Left renal pelvis (tissue), 4 donors: ENCODE results near the gene HACD4. TPM values are rescaled to one million over a fixed set of nuclear protein-coding genes. Genes with fewer than 3 reads are reported as not detected.

Source experiments
- DNase-seq, 4 donors: peaks; one replicate each; pipeline ENCODE4 v3.0.0-alpha.2; 2013; ENCODE audit warnings: low read depth in 4 of 4, low spot score in 3 of 4
- polyA plus RNA-seq, 4 donors: library from polyadenylated mRNA; unstranded; fragments of 120-200 nt; gene quantifications; one replicate each; pipeline ENCODE4 v1.2.1, GENCODE V29; 2013; ENCODE audit not compliant: insufficient read length in 4 of 4

The HACD4 gene
- polyA plus RNA-seq, 4 donors = 3.1 to 5.1 (median 3.4) TPM

DNA sequence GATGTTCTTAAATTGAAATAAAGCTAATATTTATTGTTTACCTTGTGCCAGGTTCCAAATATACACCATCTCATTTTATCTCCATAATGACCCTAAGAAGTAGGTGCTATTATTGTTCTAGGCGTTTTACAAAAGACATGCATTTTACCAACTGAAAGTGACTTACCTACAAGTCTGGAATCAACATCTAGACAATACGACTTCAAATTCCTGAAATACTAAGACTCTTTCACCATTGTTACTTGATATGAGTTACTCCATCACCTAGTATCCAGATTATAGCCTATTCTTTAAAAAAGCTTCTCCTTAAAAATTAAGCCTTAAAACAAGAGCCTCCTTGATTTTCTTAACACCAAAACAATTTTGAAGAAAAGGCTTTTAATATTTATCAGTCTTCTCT lies 13.3 kb downstream of the HACD4 start:
- no peak for DNase-seq

GRCh38 chr9:21016701-21017491 lies 14.5 kb downstream of the HACD4 start:
- no peak for DNase-seq

DNA sequence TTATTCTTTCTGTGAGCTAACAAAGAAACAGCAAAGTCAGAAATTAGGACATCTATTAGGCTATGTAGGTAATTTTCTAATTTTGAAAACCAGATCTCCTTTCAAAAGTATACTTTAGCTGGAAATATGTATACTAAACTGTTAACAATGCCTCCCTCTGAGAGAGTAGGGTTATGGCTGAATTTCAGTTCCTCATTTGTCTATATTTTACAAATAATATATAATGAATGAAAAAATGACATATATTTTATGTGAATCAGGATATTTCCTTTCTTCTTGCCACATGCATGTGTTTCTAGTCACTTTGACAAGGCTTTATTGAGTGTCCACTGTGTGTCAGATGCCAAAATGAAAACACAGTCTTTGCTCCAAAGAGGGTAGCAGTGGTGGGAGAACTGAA lies 15.4 kb downstream of the HACD4 start:
- DNase-seq = no peak

DNA sequence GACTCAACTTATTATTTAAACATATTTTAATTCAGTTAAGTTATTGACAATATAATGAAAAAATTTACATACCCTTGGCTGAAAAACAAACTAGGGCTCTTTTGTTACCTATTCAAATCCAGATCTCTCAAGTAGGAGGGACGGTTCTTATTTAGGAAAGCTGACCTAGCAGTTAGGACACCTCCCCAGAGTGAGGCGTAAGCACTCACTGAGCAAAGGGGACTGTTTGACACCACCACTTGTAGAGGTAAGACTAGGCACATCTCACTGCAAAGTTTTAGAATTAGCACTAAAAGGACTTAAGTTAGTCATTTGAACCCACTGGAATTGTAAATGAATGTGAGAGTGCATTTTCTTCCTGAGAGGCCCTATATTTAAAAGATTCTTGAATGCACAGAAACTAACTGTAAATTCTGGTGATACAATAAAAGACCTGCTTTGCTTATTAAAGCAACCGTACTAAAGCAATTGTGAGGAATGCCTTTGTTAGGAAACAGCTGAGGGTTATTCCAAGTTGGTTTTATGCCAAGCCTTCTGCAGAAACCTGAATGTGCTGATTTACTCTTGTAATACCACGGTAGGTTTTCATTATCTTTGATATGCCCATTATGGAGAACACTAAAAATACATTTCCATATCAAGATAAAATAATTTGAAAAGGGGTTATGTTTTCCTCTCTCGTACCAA lies 16.2 kb downstream of the HACD4 start:
- DNase-seq = no peak

GRCh38 chr9:21002040-21002439 lies 29.4 kb downstream of the HACD4 start:
- DNase-seq = no peak

- DNase-seq = no peak
Measured at GRCh38 chr9:21001581-21001980, 29.9 kb downstream of the HACD4 start.

DNA sequence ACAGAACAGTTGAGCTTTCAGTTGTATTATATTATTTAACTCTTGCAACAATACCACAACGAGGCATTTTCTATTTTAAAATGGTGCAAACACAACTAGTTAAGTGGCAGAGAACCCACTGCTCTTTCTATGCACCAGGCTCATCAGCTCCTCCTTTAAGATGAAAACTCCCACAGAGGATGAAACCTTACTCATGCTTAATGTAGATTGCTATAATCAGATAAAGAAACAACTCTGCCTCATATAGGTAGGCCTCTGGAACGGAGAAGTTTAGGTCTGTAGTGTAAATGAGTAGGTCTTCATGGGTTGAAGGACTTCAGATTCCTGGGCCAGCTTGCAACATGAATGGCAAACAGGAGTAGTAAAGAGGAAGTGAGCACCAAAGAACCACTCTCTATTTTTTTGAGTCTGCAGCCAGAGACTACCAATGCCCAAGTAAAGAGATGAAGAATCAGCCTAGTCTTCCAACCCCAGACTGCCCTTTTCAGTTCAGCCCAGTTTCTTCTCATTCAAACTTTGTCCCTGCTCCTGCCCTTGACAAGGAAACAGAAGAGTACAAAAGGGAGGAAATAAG lies 33.9 kb downstream of the HACD4 start:
- DNase-seq = no peak

DNA sequence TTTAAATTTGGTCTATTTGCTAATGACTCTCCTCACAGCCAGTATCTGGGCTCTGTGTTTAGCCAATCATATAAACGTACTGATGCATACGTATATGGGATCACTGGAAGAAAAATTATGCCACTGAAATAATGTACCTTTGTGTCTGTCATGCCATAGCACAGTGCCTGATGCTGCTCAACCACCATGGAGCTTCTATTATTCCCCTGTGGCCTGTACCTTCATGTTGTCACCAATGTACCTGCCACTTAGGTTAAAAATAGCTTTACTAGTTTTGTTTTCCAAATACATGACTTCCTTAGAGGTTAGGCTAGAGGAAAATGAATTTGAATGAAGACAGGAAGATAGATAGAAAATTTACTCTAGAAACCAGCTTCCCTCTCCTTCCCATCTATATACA lies 34.6 kb downstream of the HACD4 start:
- DNase-seq = no peak

GRCh38 chr9:20995616-20996015 lies 35.8 kb downstream of the HACD4 start:
- DNase-seq = no peak

- DNase-seq = no peak
Measured at GRCh38 chr9:20994486-20994885, 37.0 kb downstream of the HACD4 start.

GRCh38 chr9:20990867-20991266 lies 40.6 kb downstream of the HACD4 start:
- no peak for DNase-seq

DNA sequence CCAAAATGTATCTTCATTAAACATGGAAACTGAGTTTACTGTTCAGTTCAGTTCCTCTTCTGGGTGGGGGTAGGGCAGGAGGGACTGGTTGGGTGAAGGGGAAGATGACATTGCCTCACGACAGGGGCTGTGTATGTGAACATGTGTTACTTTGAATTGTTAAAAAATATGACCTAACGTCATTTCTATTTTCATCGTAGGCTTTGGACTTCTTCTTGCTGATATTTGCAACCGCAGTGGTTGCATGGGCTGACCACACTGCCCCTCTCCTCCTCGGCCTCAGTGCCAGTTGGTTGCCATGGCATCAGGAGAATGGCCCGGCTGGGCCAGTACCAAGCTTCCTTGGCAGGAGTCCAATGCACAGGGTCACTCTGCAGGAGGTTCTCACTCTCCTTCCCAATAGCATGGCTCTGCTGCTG lies 41.5 kb downstream of the HACD4 start:
- DNase-seq = no peak

DNA sequence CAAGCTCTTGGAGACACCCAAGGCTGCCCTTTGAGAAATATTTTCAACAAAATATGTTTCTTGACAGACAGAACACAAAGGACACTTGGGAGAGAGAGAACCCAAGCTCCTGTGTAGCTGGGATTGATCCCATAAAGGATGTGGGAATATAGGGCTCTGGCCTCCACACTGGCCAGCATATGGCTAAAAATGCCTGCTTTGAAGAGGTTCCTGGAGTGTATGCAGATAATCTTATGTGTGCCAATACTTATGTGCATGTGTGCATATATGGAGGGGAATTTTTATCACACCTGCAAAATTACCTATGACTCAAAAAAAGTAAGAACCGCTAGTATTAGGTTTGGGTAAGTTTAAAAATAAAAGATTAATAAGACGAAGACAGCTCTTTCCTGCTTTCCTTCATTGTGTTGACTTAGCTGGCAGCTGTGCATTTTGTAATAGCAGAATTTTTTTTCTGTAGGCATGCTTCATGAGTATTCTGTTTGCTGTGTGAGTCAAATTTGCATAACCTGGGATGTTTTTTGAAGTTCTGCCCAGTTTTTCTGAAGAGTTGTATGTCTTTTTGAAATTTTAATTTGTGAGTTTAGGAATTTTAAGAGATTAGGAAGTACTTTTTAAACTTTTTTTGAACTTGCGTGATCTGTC lies 42.6 kb downstream of the HACD4 start:
- no peak for DNase-seq

- DNase-seq = no peak
Measured at GRCh38 chr9:20988061-20988460, 43.4 kb downstream of the HACD4 start.

GRCh38 chr9:20987521-20987920 lies 43.9 kb downstream of the HACD4 start:
- DNase-seq = no peak

- no peak for DNase-seq
Measured at GRCh38 chr9:20985851-20986600, 45.4 kb downstream of the HACD4 start.

- DNase-seq = no peak
Measured at GRCh38 chr9:20984506-20984905, 46.9 kb downstream of the HACD4 start.

DNA sequence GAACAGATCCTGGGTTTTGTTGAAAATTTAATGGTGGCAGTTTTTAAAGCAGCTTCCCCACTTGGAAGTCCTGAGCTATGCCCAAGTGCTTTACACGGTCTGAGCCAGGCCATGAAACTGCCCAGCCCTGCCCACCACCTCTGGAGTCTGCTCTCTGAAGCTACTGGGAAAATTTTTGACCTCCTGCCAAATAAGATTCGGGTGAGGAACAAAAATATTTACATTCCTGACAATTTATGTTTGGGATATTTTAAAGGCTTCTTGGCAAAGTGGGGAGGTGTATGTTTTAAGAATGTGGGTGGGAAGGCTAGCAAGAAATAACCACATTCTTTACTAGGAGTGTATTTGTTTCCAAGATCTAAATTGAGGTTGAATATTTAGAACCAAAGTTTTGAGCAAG lies 50.0 kb downstream of the HACD4 start:
- no peak for DNase-seq

DNA sequence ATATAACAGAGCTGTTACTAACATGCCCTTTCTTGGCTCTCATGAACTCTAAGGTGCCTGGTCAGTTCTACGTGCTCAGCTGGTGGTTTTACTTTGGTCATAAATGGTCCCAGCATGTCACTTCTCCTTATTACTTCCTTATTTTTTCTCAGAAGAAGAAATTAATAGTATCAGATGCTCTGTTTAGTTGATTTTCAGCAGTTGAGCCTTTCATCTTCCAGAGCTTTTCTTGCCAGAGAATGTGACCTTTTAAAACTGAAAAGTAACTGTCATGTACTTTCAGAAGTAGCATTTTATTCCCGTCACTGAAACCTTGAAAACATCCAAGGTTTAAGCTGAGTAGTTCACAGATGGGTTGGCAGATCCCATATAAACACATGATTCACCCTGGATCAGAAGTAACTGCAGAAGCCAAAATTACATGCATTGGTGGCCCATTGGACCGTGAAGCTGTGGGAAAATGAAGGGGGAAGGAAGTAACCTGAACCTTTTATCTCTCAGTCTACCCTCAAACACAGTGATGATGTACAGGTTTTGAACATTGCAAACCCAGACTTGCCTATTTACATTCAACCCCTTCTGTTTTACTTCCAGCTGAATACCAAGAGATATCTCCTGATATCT lies 50.5 kb downstream of the HACD4 start:
- DNase-seq = no peak

DNA sequence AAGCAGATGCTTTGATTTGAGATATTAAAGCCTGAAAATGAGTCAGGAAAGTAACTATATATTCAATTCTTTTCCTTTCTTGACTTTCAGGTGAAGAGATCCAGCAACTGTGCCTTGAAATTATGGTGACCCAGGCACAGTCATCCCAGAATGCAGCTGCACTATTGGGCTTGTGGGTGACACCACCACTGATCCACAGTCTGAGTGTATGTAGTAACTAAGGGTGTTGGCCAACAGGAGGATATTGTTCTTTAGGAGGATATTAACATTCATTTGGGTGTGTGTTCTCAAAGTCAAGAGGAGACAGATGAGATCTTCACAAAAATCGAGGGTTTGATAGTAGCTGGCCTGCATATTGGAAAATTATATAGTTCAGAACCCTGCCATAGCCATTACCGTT lies 53.2 kb downstream of the HACD4 start:
- DNase-seq = no peak
